ENCODE results near the gene ABI1.

The ABI1 gene

GRCh38 chr10:26730552-26730951, 130.2 kb downstream of the ABI1 start:
- in situ Hi-C loops (cut with MboI; ENCODE audit: low sequenced_read_pairs, unreplicated experiment): loop anchor here (5.0 kb wide), 1 partner anchor 147 kb away; no protein-coding TSS in a partner anchor
- TF ChIP-seq CTCF (IDR thresholded peaks at IDR 0.05; ENCODE audit: borderline replicate concordance, control extremely low read depth, extremely low read depth, insufficient read depth, missing control alignments): no peak
- no peak for DNase-seq (ENCODE audit: low spot score)

GRCh38 chr10:26729395-26729794, 131.4 kb downstream of the ABI1 start:
- no peak for TF ChIP-seq CTCF (IDR thresholded peaks at IDR 0.05; ENCODE audit: borderline replicate concordance, control extremely low read depth, extremely low read depth, insufficient read depth, missing control alignments)
- in situ Hi-C loops (cut with MboI; ENCODE audit: low sequenced_read_pairs, unreplicated experiment): no loop called here
- no peak for DNase-seq (ENCODE audit: low spot score)

- in situ Hi-C loops (cut with MboI; ENCODE audit: low sequenced_read_pairs, unreplicated experiment): no loop called here
- no peak for DNase-seq (ENCODE audit: low spot score)
- TF ChIP-seq CTCF (IDR thresholded peaks at IDR 0.05; ENCODE audit: borderline replicate concordance, control extremely low read depth, extremely low read depth, insufficient read depth, missing control alignments): peak; percentile 19
These were observed 131.8 kb downstream of the ABI1 start for GRCh38 chr10:26728957-26729356.

GRCh38 chr10:26727005-26727404, 133.8 kb downstream of the ABI1 start:
- no peak for DNase-seq (ENCODE audit: low spot score)
- no peak for TF ChIP-seq CTCF (IDR thresholded peaks at IDR 0.05; ENCODE audit: borderline replicate concordance, control extremely low read depth, extremely low read depth, insufficient read depth, missing control alignments)
- in situ Hi-C loops (cut with MboI; ENCODE audit: low sequenced_read_pairs, unreplicated experiment): no loop called here

- in situ Hi-C loops (cut with MboI; ENCODE audit: low sequenced_read_pairs, unreplicated experiment): no loop called here
- peak; percentile 72 for TF ChIP-seq CTCF (IDR thresholded peaks at IDR 0.05; ENCODE audit: borderline replicate concordance, control extremely low read depth, extremely low read depth, insufficient read depth, missing control alignments)
- peak; percentile 53 for DNase-seq (ENCODE audit: low spot score)
These were observed 134.7 kb downstream of the ABI1 start for GRCh38 chr10:26725837-26726727.

GRCh38 chr10:26723016-26723415, 137.7 kb downstream of the ABI1 start:
- no peak for TF ChIP-seq CTCF (IDR thresholded peaks at IDR 0.05; ENCODE audit: borderline replicate concordance, control extremely low read depth, extremely low read depth, insufficient read depth, missing control alignments)
- DNase-seq (ENCODE audit: low spot score): no peak
- in situ Hi-C loops (cut with MboI; ENCODE audit: low sequenced_read_pairs, unreplicated experiment): no loop called here

Measured in GM13976 (cell line).